Measurements from ENCODE around the gene SMIM12. TPM values are rescaled to one million over a fixed set of nuclear protein-coding genes. Genes with fewer than 3 reads are reported as not detected.
"Not testable (repeated sequence)": the region's sequence is repeated elsewhere in the genome, so short reads cannot be mapped to it uniquely, and the experiment has no call there.

The SMIM12 gene
- total RNA-seq, 2 donors from 2014 or later, result 26.6 to 34.0 TPM

DNA sequence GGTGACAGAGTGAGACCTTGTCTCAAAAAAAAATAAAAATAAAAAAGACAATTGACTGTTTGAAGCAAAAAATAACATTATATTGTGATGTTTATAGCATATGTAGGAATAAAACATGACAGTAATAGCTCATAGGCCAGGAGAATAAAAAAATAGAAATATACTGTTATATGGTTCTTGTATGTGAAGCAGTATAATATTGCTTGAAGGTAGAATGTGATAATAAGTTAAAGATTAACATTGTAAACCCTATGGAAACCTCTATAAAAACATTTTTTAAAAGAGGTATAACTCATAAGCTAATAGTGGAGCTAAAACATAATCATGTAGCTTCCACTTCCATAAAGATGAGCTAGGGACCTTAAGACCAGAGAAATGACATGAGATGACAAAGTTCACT lies 43.2 kb downstream of the SMIM12 start:
- DNase-seq (ENCODE audit: low spot score), result no peak
- Histone ChIP-seq H3K9me3 (no peaks in the 10 kb centered on the region), H3K36me3 (no peaks in the 10 kb centered on the region), H3K27ac (no peak overlapping the region), H3K4me3 (no peak overlapping the region), H3K4me1 (no peaks in the 10 kb centered on the region), H3K27me3 (no peaks in the 10 kb centered on the region)
- TF ChIP-seq, protein P1, sequence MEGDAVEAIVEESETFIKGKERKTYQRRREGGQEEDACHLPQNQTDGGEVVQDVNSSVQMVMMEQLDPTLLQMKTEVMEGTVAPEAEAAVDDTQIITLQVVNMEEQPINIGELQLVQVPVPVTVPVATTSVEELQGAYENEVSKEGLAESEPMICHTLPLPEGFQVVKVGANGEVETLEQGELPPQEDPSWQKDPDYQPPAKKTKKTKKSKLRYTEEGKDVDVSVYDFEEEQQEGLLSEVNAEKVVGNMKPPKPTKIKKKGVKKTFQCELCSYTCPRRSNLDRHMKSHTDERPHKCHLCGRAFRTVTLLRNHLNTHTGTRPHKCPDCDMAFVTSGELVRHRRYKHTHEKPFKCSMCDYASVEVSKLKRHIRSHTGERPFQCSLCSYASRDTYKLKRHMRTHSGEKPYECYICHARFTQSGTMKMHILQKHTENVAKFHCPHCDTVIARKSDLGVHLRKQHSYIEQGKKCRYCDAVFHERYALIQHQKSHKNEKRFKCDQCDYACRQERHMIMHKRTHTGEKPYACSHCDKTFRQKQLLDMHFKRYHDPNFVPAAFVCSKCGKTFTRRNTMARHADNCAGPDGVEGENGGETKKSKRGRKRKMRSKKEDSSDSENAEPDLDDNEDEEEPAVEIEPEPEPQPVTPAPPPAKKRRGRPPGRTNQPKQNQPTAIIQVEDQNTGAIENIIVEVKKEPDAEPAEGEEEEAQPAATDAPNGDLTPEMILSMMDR (IDR thresholded peaks at IDR 0.05), result no peak

DNA sequence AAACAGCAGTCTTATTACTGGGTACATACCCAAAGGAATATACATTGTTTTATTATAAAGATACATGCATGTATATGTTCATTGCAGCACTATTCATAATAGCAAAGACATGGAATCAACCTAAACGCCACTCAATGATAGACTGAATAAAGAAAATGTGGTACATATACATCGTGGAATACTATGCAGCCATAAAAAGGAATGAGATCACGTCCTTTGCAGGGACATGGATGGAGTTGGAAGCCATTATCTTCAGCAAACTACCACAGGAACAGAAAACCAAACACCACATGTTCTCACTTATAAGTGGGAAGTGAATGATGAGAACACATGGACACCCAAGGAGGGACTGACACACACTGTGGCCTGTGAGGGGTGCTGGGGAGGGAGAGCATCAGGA lies 48.8 kb downstream of the SMIM12 start:
- H3K4me1 ChIP-seq; H3K4me3 ChIP-seq; H3K9me3 ChIP-seq; H3K36me3 ChIP-seq; H3K27me3 ChIP-seq; DNase-seq (ENCODE audit: low spot score); H3K27ac ChIP-seq: not testable (repeated sequence)

DNA sequence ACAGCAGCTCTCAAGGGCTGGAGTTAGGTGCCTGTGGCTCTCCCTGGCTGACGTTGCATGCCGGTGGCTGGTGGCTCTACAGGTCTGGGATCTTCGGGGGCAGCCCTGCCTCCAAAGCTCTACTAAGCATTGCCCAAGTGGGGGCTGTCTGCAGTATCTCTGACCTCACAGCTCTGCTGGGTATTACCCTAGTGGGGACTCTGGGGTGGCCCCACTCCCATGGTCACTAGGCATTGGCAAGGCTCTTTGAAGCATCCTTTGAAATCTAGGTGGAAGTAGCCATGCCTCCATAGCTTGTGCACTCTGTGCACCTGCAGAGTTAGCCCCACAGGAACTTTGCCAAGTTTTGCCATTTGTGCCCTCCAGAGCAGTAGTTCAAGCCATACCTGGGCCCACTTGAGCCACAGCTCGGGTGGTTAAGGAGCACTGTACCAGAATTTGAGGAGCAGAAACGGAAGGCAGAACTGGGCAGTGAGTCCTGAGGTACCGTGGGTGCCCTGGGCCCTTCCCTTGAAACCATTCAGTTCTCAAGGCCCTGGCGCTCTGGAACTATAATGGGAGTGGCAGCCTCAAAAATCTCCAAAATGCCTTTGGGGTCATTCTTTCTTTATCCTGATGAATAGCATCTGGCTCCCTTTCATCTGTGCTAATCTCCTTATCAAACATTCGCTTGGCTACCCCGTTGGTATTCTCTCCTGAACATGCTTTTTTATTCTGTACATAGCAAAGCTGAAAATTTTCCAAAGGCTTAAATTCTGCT lies 51.3 kb downstream of the SMIM12 start:
- H3K4me1 ChIP-seq, result peaks cover 0 to 7% of the 10 kb centered on the region in 2 donors
- H3K27ac ChIP-seq, result no peak overlapping the region
- no peak for DNase-seq (ENCODE audit: low spot score)
- no peaks in the 10 kb centered on the region for H3K27me3 ChIP-seq
- H3K4me3 ChIP-seq, result no peak overlapping the region
- no peaks in the 10 kb centered on the region for H3K9me3 ChIP-seq
- TF ChIP-seq, protein P1 (IDR thresholded peaks at IDR 0.05), result no peak
- H3K36me3 ChIP-seq, result no peaks in the 10 kb centered on the region

DNA sequence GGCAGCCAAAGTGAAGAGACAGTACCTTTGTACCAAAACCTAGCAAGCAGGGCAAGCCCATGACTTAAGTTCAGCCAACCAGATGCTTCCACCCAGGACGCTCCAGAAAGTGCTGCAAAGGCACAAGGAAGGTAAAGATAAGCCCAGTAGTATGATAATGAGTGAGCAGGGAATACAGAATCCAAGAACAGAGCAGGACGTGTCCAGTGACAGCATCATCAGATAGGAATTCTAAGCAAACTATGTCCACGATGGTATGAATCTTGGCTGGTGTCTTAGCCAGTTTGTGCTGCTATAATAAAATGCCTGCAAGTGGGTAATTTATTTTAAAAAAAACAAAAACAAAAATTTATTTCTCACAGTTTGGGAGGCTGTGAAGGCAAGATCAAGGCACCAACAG lies 53.2 kb downstream of the SMIM12 start:
- Histone ChIP-seq H3K4me1 (peaks cover 0 to 7% of the 10 kb centered on the region in 2 donors), H3K9me3 (no peaks in the 10 kb centered on the region), H3K4me3 (no peak overlapping the region), H3K27me3 (no peaks in the 10 kb centered on the region), H3K27ac (no peak overlapping the region), H3K36me3 (no peaks in the 10 kb centered on the region)
- no peak for DNase-seq (ENCODE audit: low spot score)
- TF ChIP-seq, protein P1 (IDR thresholded peaks at IDR 0.05), result no peak

DNA sequence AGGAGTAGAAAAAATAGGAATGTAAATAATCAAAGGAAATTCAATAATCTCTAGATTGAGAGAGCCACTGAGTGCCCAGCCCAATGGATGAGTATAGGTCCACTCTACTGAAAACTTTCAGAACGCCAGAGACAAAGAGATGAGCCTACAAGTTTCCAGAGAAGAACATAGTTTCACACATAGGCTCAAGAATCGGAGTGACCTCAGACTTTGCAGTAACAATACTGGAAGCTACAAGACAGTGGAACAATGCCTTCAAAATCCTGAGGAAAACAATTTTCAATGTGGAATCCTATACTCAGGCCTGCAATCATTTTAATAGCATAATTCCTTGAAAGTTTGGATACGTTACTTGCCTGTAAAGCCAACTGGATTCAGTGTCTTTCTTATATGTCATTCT lies 55.8 kb downstream of the SMIM12 start:
- no peak for DNase-seq (ENCODE audit: low spot score)
- Histone ChIP-seq H3K4me3 (no peak overlapping the region), H3K27ac (no peak overlapping the region)

More for the DNA sequence above, 55.8 kb downstream of the SMIM12 start:
- no peaks in the 10 kb centered on the region for H3K27me3 ChIP-seq
- H3K4me1 ChIP-seq, result peaks cover 0 to 7% of the 10 kb centered on the region in 2 donors
- H3K9me3 ChIP-seq, result no peaks in the 10 kb centered on the region
- TF ChIP-seq, protein P1 (IDR thresholded peaks at IDR 0.05), result no peak
- H3K36me3 ChIP-seq, result no peaks in the 10 kb centered on the region

Other genes with a start within 250 kb of the SMIM12 start
- gene GJB5, start 104.7 kb downstream of the SMIM12 start, total RNA-seq, result not detected
- gene GJB4, start 100.0 kb downstream of the SMIM12 start, total RNA-seq, result not detected
- under 1 TPM in 1 of 2 donors, not detected in 1; 0.28 TPM for gene GJB3, start 78.5 kb downstream of the SMIM12 start, total RNA-seq
- 10 to 100 TPM; 31.6 to 50.9 TPM for gene GJA4, start 66.8 kb downstream of the SMIM12 start, total RNA-seq
- gene DLGAP3, start 69.9 kb upstream of the SMIM12 start, total RNA-seq, result under 1 TPM in 1 of 2 donors, not detected in 1; 0.43 TPM
- gene TMEM35B, start 125.6 kb upstream of the SMIM12 start, total RNA-seq, result 10 to 100 TPM; 25.2 to 30.6 TPM
- gene ZMYM6, start 172.2 kb upstream of the SMIM12 start, total RNA-seq, result 10 to 100 TPM in 1 of 2 donors, 1 to 10 TPM in 1; 6.7 to 20.6 TPM
- 1 to 10 TPM; 3.6 to 4.0 TPM for gene ZMYM1, start 219.6 kb upstream of the SMIM12 start, total RNA-seq

Measured in right atrium auricular region (tissue), 2 donors.